Measurements from ENCODE around the gene USP3.
"Not testable (repeated sequence)": the region's sequence is repeated elsewhere in the genome, so short reads cannot be mapped to it uniquely, and the experiment has no call there.

The USP3 gene

DNA sequence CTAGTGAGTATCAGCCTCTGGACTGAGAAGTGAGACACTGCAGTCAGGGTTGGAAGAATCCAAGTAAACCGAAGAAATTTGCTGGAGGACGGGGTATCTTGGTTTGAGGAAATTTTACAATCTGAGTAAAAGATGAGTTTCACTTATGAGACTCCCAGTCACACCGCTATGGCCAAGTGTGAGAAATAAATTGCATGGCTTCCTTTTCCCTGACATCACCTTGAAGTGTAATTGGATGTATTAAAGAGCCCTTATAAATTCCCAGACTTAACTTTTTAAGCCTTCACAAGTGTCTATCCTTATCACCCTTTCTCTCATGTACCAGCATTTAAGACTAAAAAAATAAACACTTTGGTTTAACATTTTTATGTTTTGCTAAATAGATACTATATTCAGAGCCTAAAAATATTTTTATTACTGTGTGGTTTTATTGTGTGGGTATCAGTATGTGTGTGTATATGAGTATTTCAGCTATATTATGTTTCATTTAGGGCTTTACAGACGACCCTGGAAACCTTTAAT lies 23.8 kb downstream of the USP3 start:
- no peaks in the 10 kb centered on the region for H3K9me3 ChIP-seq
- no peaks in the 10 kb centered on the region for H3K27me3 ChIP-seq
- H3K4me3 ChIP-seq (ENCODE audit: low read depth, low read length): no peak overlapping the region
- TF ChIP-seq, protein P1, sequence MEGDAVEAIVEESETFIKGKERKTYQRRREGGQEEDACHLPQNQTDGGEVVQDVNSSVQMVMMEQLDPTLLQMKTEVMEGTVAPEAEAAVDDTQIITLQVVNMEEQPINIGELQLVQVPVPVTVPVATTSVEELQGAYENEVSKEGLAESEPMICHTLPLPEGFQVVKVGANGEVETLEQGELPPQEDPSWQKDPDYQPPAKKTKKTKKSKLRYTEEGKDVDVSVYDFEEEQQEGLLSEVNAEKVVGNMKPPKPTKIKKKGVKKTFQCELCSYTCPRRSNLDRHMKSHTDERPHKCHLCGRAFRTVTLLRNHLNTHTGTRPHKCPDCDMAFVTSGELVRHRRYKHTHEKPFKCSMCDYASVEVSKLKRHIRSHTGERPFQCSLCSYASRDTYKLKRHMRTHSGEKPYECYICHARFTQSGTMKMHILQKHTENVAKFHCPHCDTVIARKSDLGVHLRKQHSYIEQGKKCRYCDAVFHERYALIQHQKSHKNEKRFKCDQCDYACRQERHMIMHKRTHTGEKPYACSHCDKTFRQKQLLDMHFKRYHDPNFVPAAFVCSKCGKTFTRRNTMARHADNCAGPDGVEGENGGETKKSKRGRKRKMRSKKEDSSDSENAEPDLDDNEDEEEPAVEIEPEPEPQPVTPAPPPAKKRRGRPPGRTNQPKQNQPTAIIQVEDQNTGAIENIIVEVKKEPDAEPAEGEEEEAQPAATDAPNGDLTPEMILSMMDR (IDR thresholded peaks at IDR 0.05; ENCODE audit: low read depth, low read length): no peak
- H3K4me1 ChIP-seq: no peaks in the 10 kb centered on the region; the same call in 1 of the 2 replicates
- DNase-seq: no peak
- no peaks in the 10 kb centered on the region for H3K36me3 ChIP-seq

DNA sequence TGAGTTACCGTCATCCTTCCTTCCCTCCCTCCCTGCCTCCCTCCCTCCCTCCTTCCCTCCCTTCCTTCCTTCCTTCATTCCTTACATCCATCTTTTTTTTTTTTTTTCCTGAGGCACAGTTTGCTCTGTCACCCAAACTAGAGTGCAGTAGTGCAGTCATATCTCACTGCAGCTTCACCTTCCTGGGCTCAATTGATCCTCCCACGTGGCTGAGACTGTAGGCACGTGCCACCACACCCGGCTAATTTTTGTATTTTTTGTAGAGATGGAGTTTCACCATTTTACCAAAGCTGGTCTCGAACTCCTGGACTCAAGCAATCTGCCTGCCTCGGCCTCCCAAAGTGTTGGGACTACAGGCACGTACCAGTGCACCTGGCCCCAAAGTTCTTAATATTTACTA lies 25.8 kb downstream of the USP3 start:
- H3K4me1 ChIP-seq: no peaks in the 10 kb centered on the region; the same call in 1 of the 2 replicates
- TF ChIP-seq, protein P1 (IDR thresholded peaks at IDR 0.05; ENCODE audit: low read depth, low read length): no peak

DNA sequence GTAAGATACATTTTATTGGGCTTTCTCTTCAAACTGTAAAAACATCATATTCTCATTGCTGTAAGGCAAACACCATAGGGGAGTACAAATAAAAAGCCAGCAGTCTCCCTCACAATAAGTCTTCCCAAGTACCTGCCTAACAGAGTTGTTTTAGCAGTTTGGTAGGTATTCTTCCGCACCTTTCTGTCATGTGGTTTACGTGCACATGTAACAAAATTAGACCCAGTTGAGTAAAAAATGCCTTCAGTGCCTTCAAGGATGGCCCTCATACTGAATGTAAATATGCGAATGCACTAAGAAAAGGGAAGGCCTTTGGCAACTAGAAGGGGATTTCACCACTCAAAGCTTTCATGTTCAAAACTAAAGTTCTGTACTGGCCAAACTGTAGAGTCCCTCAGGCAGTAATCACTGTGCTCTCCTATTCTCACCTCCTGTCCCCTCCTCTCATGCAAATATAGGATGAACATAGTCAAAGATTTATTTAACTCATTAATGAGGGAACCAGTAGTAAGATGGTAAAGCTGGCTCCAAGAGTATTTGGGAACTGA lies 26.4 kb downstream of the USP3 start:
- Histone ChIP-seq H3K27me3 (no peaks in the 10 kb centered on the region), H3K4me3 (ENCODE audit: low read depth, low read length) (no peak overlapping the region), H3K36me3 (0 out of 2 replicates have a peak, but pooled peaks cover 3% of the 10 kb centered on the region), H3K4me1 (peaks cover 2% of the 10 kb centered on the region; the same call in 1 of the 2 replicates), H3K9me3 (no peaks in the 10 kb centered on the region)
- DNase-seq: no peak
- TF ChIP-seq, protein P1 (IDR thresholded peaks at IDR 0.05; ENCODE audit: low read depth, low read length): no peak

More for the DNA sequence above, 25.8 kb downstream of the USP3 start:
- Histone ChIP-seq H3K4me3 (ENCODE audit: low read depth, low read length) (no peak overlapping the region), H3K27me3 (no peaks in the 10 kb centered on the region), H3K36me3 (no peaks in the 10 kb centered on the region), H3K9me3 (no peaks in the 10 kb centered on the region)
- DNase-seq: no peak

DNA sequence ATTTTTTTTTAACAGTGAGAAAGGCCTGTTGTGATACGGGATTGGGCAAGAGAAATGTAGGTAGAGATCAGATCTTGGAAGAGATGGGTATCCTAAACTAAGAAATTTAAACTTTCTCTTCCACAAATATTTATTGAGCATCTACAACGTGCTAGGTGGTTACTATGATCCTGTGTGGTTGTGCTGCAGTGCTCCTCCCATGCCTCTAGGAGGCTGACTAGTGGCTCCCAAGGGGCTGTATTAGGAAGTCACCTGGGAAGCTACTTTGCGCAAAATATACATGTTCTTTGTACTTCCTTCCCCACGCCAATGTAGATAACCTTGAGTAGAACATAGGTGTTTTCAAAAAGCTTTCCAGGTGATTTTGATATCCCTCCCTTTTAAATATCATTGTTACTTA lies 27.2 kb downstream of the USP3 start:
- peaks cover 2% of the 10 kb centered on the region; the same call in 1 of the 2 replicates for H3K4me1 ChIP-seq
- no peaks in the 10 kb centered on the region for H3K27me3 ChIP-seq
- H3K36me3 ChIP-seq: 0 out of 2 replicates have a peak, but pooled peaks cover 5% of the 10 kb centered on the region
- TF ChIP-seq, protein P1 (IDR thresholded peaks at IDR 0.05; ENCODE audit: low read depth, low read length): peak; percentile 30
- no peaks in the 10 kb centered on the region for H3K9me3 ChIP-seq
- DNase-seq: no peak
- no peak overlapping the region for H3K4me3 ChIP-seq (ENCODE audit: low read depth, low read length)

DNA sequence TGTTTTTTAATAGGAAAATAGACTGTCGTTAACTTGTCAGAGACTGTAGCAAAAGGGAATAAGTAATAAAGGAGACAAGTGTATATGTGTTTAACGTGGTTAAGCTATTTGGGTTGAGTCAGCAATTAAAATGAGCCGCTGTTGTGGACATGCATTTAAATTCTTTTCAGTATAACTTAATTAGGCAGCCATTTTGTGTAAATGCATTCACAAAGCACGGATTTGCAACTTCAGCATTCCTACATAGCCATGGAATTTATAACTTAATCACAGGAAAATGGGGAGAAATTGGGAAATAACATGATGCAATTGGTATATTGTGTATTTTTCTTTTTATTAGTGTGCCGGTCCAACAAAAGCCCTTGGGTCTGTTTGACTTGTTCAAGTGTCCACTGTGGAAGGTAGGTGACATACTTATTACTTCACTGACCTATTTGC lies 27.9 kb downstream of the USP3 start:
- no peak for DNase-seq
- TF ChIP-seq, protein P1 (IDR thresholded peaks at IDR 0.05; ENCODE audit: low read depth, low read length): no peak
- H3K27me3 ChIP-seq: no peaks in the 10 kb centered on the region
- H3K4me3 ChIP-seq (ENCODE audit: low read depth, low read length): no peak overlapping the region
- H3K9me3 ChIP-seq: no peaks in the 10 kb centered on the region
- H3K36me3 ChIP-seq: 0 out of 2 replicates have a peak, but pooled peaks cover 5% of the 10 kb centered on the region
- peaks cover 2% of the 10 kb centered on the region; the same call in 1 of the 2 replicates for H3K4me1 ChIP-seq

DNA sequence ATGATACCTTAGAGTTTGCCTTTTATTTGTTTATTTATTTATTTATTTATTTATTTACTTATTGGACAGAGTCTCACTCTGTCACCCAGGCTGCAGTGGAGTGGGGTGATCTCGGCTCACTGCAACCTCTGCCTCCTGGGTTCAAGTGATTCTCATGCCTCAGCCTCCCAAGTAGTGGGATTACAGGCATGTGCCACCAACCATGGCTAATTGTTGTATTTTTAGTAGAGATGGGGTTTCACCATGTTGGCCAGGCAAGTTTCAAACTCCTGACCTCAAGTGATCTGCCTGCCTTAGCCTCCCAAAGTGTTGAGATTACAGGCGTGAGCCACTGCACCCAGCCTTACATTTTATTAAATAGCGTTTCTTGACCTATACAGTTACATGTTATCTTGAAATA lies 30.5 kb downstream of the USP3 start:
- H3K9me3 ChIP-seq; DNase-seq; H3K4me3 ChIP-seq (ENCODE audit: low read depth, low read length); H3K4me1 ChIP-seq; H3K27me3 ChIP-seq: not testable (repeated sequence)
- H3K36me3 ChIP-seq: peaks cover 12% of the 10 kb centered on the region; the same call in 1 of the 2 replicates

All from BE2C (cell line).